Measurements from ENCODE around the gene EPAS1. TPM values are rescaled to one million over a fixed set of nuclear protein-coding genes. Genes with fewer than 3 reads are reported as not detected.

The EPAS1 gene
- total RNA-seq, 1 experiment from 2014 or later = 8.5 TPM

- DNase-seq (ENCODE audit: low spot score) (no peak), ATAC-seq (no peak)
- TF ChIP-seq FOXK1 (CRISPR knock-in tag; IDR thresholded peaks at IDR 0.05) (no peak), MLX (CRISPR knock-in tag; IDR thresholded peaks at IDR 0.05) (no peak), ZNF317 (CRISPR knock-in tag; IDR thresholded peaks at IDR 0.05; ENCODE audit: borderline replicate concordance, low read depth) (no peak), JAZF1 (CRISPR knock-in tag; IDR thresholded peaks at IDR 0.05) (no peak), ATF3 (CRISPR knock-in tag; conservative IDR thresholded peaks at IDR 0.05) (no peak), ZSCAN18 (CRISPR knock-in tag; IDR thresholded peaks at IDR 0.05) (no peak), E2F4 (CRISPR knock-in tag; IDR thresholded peaks at IDR 0.05; ENCODE audit: borderline replicate concordance, low read depth) (no peak), ERG (CRISPR knock-in tag; IDR thresholded peaks at IDR 0.05) (no peak)
- H3K4me3 Mint-ChIP-seq = no peak overlapping the region
- POLR2A ChIA-PET = no interaction called here
- no peaks in the 10 kb centered on the region for H3K27me3 Mint-ChIP-seq (ENCODE audit: low read depth)
- 0 out of 2 replicates have a peak, but pooled peaks cover 5% of the 10 kb centered on the region for H3K9me3 Mint-ChIP-seq
- no peak overlapping the region for H3K27ac Mint-ChIP-seq
- no peaks in the 10 kb centered on the region for H3K36me3 Mint-ChIP-seq
- no peaks in the 10 kb centered on the region for H3K4me1 Mint-ChIP-seq
- CTCF ChIA-PET = no interaction called here
These were observed 38.0 kb upstream of the EPAS1 start for GRCh38 chr2:46258937-46259776.

- no peak for ATAC-seq
- Mint-ChIP-seq H3K4me3 (no peak overlapping the region), H3K4me1 (no peaks in the 10 kb centered on the region), H3K27ac (no peak overlapping the region), H3K9me3 (0 out of 2 replicates have a peak, but pooled peaks cover 5% of the 10 kb centered on the region), H3K27me3 (ENCODE audit: low read depth) (no peaks in the 10 kb centered on the region), H3K36me3 (no peaks in the 10 kb centered on the region)
- CTCF ChIA-PET = no interaction called here
- no peak for TF ChIP-seq ZBTB21 (CRISPR knock-in tag; IDR thresholded peaks at IDR 0.05; ENCODE audit: borderline replicate concordance)
- TF ChIP-seq ATF3 (CRISPR knock-in tag; conservative IDR thresholded peaks at IDR 0.05) = no peak
- TF ChIP-seq MLX (CRISPR knock-in tag; IDR thresholded peaks at IDR 0.05) = no peak
- TF ChIP-seq GRHL2 (CRISPR knock-in tag; IDR thresholded peaks at IDR 0.05; ENCODE audit: insufficient replicate concordance, severe bottlenecking) = no peak
- TF ChIP-seq ESRRA (CRISPR knock-in tag; IDR thresholded peaks at IDR 0.05; ENCODE audit: borderline replicate concordance) = no peak
- no peak for TF ChIP-seq RORB (CRISPR knock-in tag; IDR thresholded peaks at IDR 0.05)
- DNase-seq (ENCODE audit: low spot score) = no peak
- POLR2A ChIA-PET = no interaction called here
These were observed 37.4 kb upstream of the EPAS1 start for GRCh38 chr2:46259777-46260168.

- DNase-seq (ENCODE audit: low spot score) (no peak), ATAC-seq (no peak)
- Mint-ChIP-seq H3K9me3 (0 out of 2 replicates have a peak, but pooled peaks cover 5% of the 10 kb centered on the region), H3K4me1 (no peaks in the 10 kb centered on the region), H3K4me3 (no peak overlapping the region), H3K27ac (no peak overlapping the region), H3K27me3 (ENCODE audit: low read depth) (no peaks in the 10 kb centered on the region), H3K36me3 (no peaks in the 10 kb centered on the region)
- TF ChIP-seq CREM (CRISPR knock-in tag; IDR thresholded peaks at IDR 0.05) = no peak
- no peak for TF ChIP-seq RELA (CRISPR knock-in tag; IDR thresholded peaks at IDR 0.05; ENCODE audit: borderline replicate concordance)
- ChIA-PET POLR2A (interaction anchor here (1.0 kb wide), 1 partner anchor 9 kb away, joined by 4 read pairs; no protein-coding TSS in a partner anchor), CTCF (interaction anchor here (0.9 kb wide), 1 partner anchor 34 kb away, joined by 4 read pairs; no protein-coding TSS in a partner anchor)
These were observed 36.9 kb upstream of the EPAS1 start for GRCh38 chr2:46260305-46260704.

Data from WTC11 (cell line).